Endothelial cell of umbilical vein (primary cell): ENCODE data around the gene PLA2G4F. TPM values are rescaled to one million over a fixed set of nuclear protein-coding genes. Genes with fewer than 3 reads are reported as not detected.

Source experiments
- BruUV-seq: library from RNA; stranded (reverse); fragments of 400-500 nt; replicated peaks from 2 replicates; lab custom pipeline; 2021; lab: Mats Ljungman, UMichigan
- CTCF ChIA-PET: fragments of 300-600, 350-600 bp; sonication (Branson Sonifier 250); formaldehyde crosslinking; loops from one replicate; lab custom pipeline; 2021; ENCODE audit warnings: antibody characterized with exemption, inconsistent platforms; lab: Charles Lee
- POLR2A ChIA-PET: fragments of 300-600, 350-600 bp; sonication (Branson Sonifier 250); formaldehyde crosslinking; loops from one replicate; lab custom pipeline; 2021; ENCODE audit warnings: antibody characterized with exemption, inconsistent platforms; lab: Charles Lee
- DNase-seq: peaks from one replicate; pipeline ENCODE4 v3.0.0-alpha.2; 2011; ENCODE audit warnings: low read depth, low spot score
- FAIRE-seq: peaks from 2 replicates; lab custom pipeline; 2011; peaks lifted over from hg19 to GRCh38; lab: Jason Lieb, UNC
- H2AFZ ChIP-seq: 2 replicates; pipeline ENCODE4 v1.6.0; 2012; ENCODE audit warnings: low read depth, low read length, control low read depth, inconsistent platforms
- H3K27ac ChIP-seq: 2 replicates; pipeline ENCODE4 v1.5.1; 2011; ENCODE audit warnings: low read depth, mild to moderate bottlenecking, control low read depth, low read length, moderate library complexity; ENCODE audit not compliant: insufficient read depth
- H3K27me3 ChIP-seq, 2 experiments: 2 replicates each; pipeline versions ENCODE4 v1.6.0 to v1.6.1; 2011; ENCODE audit warnings: low read length in 2 of 2, mixed read lengths in 1 of 2; ENCODE audit not compliant: control insufficient read depth in 2 of 2, insufficient read depth in 2 of 2
- H3K36me3 ChIP-seq, 2 experiments: 2 replicates in 1 of 2; 3 replicates in 1 of 2; pipeline ENCODE4 v1.5.1; 2011; ENCODE audit warnings: low read length in 2 of 2, mild to moderate bottlenecking in 1 of 2, moderate library complexity in 1 of 2; ENCODE audit not compliant: control insufficient read depth in 2 of 2, insufficient read depth in 2 of 2; ENCODE audit errors: extremely low read depth in 1 of 2
- H3K4me1 ChIP-seq: 3 replicates; pipeline ENCODE4 v1.5.1; 2011; ENCODE audit warnings: mild to moderate bottlenecking, low read length; ENCODE audit not compliant: control insufficient read depth, insufficient read depth; ENCODE audit errors: extremely low read depth
- H3K4me2 ChIP-seq: 2 replicates; pipeline ENCODE4 v1.6.1; 2011; ENCODE audit warnings: low read length, control low read depth, mixed read lengths; ENCODE audit not compliant: insufficient read depth
- H3K4me3 ChIP-seq, 3 experiments: fragments of 200-600 bp in 1 of 3; sonication (generic), shearing (Covaris generic) in 1 of 3; replicated peaks in 1 of 3; 2 replicates each; pipeline ENCODE4 v1.5.1; 2011 to 2016; ENCODE audit warnings: control low read depth in 3 of 3, low read length in 3 of 3, mild to moderate bottlenecking in 2 of 3, inconsistent platforms in 1 of 3, low read depth in 1 of 3, moderate library complexity in 1 of 3; ENCODE audit not compliant: insufficient read depth in 1 of 3
- H3K79me2 ChIP-seq: 2 replicates; pipeline ENCODE4 v1.6.0; 2012; ENCODE audit warnings: low read length, inconsistent platforms; ENCODE audit not compliant: control insufficient read depth, insufficient read depth
- H3K9ac ChIP-seq: replicated peaks from 2 replicates; pipeline ENCODE3; 2011; ENCODE audit warnings: low read length, control low read depth; ENCODE audit not compliant: insufficient read depth; ENCODE audit errors: extremely low read depth
- H3K9me1 ChIP-seq: replicated peaks from 3 replicates; pipeline ENCODE4 v1.6.0; 2011; ENCODE audit warnings: mild to moderate bottlenecking, low read length; ENCODE audit not compliant: control insufficient read depth, insufficient read depth; ENCODE audit errors: extremely low read depth
- H3K9me3 ChIP-seq: replicated peaks from 2 replicates; pipeline ENCODE4 v1.5.1; 2012; ENCODE audit warnings: low read length, inconsistent platforms; ENCODE audit not compliant: control insufficient read depth, insufficient read depth
- H4K20me1 ChIP-seq: replicated peaks from 2 replicates; pipeline ENCODE3; 2011; ENCODE audit warnings: mild to moderate bottlenecking, low read length; ENCODE audit not compliant: control insufficient read depth, insufficient read depth; ENCODE audit errors: extremely low read depth
- CTCF ChIP-seq, 2 donors: IDR thresholded peaks; 1 replicate in 1 of 2; 2 replicates in 1 of 2; pipeline ENCODE4 v1.5.1; 2011; ENCODE audit warnings: low read length in 2 of 2, mild to moderate bottlenecking in 2 of 2, moderate library complexity in 2 of 2, control low read depth in 1 of 2, inconsistent platforms in 1 of 2, low read depth in 1 of 2; ENCODE audit not compliant: insufficient read depth in 1 of 2; ENCODE audit errors: extremely low read depth in 1 of 2
- EZH2 ChIP-seq: IDR thresholded peaks from 2 replicates; pipeline ENCODE4 v1.6.1; 2012; ENCODE audit warnings: borderline replicate concordance, low read depth, mild to moderate bottlenecking, moderate library complexity, low read length, inconsistent platforms; ENCODE audit not compliant: severe bottlenecking
- FOS ChIP-seq: IDR thresholded peaks from 2 replicates; pipeline ENCODE4 v1.6.1; 2011; ENCODE audit warnings: mild to moderate bottlenecking, low read length, moderate library complexity, borderline replicate concordance; ENCODE audit not compliant: insufficient read depth
- GATA2 ChIP-seq: IDR thresholded peaks from 2 replicates; pipeline ENCODE4 v1.7.0; 2011; ENCODE audit warnings: low read depth, mild to moderate bottlenecking, moderate library complexity, mixed read lengths, low read length; ENCODE audit not compliant: insufficient read length, insufficient read depth
- JUN ChIP-seq: IDR thresholded peaks from 2 replicates; pipeline ENCODE4 v1.6.1; 2011; ENCODE audit warnings: borderline replicate concordance, low read depth; ENCODE audit not compliant: insufficient read length, insufficient read depth
- MAX ChIP-seq: IDR thresholded peaks from 2 replicates; pipeline ENCODE4 v1.6.1; 2011; ENCODE audit not compliant: insufficient read depth, insufficient read length
- MYC ChIP-seq: IDR thresholded peaks from one replicate; pipeline ENCODE4 v1.6.1; 2011; ENCODE audit warnings: mild to moderate bottlenecking, low read depth, low read length
- POLR2A ChIP-seq: IDR thresholded peaks from 2 replicates; pipeline ENCODE4 v1.6.1; 2012; ENCODE audit warnings: low read depth, mild to moderate bottlenecking, control low read depth, low read length
- POLR2AphosphoS5 ChIP-seq: IDR thresholded peaks from 2 replicates; pipeline ENCODE4 v1.6.1; 2012; ENCODE audit warnings: low read depth, mild to moderate bottlenecking, control low read depth, low read length, moderate library complexity; ENCODE audit not compliant: insufficient read depth
- dilution Hi-C: fragments of 300-500 bp; cut with MboI; formaldehyde crosslinking; loops from one replicate; pipeline ENCODE4 v1.15.0; 2019; ENCODE audit warnings: low sequenced_read_pairs; ENCODE audit not compliant: extremely low pct_ligation_motif_present
- intact Hi-C: fragments of 100-400 bp; cut with micrococcal nuclease; formaldehyde crosslinking; loops from one replicate; pipeline ENCODE4 v1.10.0; 2022
- polyA plus RNA-seq, 4 experiments: library from polyadenylated mRNA; depleted of rRNA in 3 of 4; stranded (reverse) in 3 of 4; unstranded in 1 of 4; fragments of >200 nt; gene quantifications; 2 replicates each; pipeline versions ENCODE4 v1.2.1 to v1.2.3, GENCODE V29; 2011 to 2012; ENCODE audit warnings: missing spikeins in 1 of 4
- total RNA-seq: library from RNA; stranded (reverse); gene quantifications from 2 replicates; pipeline ENCODE4 v1.2.3, GENCODE V29; 2021

PLA2G4F gene
- total and polyA plus RNA-seq, 2 donors (not counting 3 experiments of a cell fraction or from before 2014, with no cell fraction given): not detected

DNA sequence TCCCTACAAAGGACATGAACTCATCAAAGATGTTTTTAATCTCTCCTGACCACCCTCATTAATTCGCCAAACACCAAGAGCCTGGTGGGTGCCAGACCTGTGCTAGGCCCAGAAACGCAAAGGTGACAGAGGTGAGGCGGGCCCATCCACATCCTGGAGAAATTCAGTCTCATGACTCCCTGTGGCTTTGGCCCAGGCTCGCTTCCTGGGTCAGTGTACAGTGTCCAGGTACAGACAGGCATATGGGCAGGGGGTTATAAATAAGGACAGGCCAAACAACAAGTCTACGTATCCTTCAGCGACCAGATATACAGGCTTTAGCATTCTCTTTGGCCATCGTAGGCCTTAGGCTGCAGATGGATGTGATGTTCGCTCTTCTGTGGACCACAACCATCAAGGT lies 945 bp upstream of the PLA2G4F start:
- FAIRE-seq (no peak), DNase-seq (no peak)
- no peak overlapping the region for H2AFZ ChIP-seq
- CTCF ChIA-PET: interaction anchor here (0.9 to 1.3 kb wide), 2 partner anchors 19 to 228 kb away, joined by 3 to 5 read pairs; no protein-coding TSS in a partner anchor
- H3K4me1 ChIP-seq: no peaks in the 10 kb centered on the region
- no peak for TF ChIP-seq CTCF (IDR thresholded peaks at IDR 0.05; ENCODE audit: extremely low read depth in 1 of 2, insufficient read depth in 1 of 2, low read depth in 1 of 2, low read length in 2 of 2)
- no peak for TF ChIP-seq POLR2A
- no peak for TF ChIP-seq MYC
- TF ChIP-seq EZH2: no peak
- no peak for TF ChIP-seq JUN
- no peak for TF ChIP-seq MAX
- TF ChIP-seq FOS: no peak
- TF ChIP-seq POLR2AphosphoS5: no peak
- no peak for TF ChIP-seq GATA2
- H3K9ac ChIP-seq: no peak overlapping the region
- H3K27ac ChIP-seq: no peak overlapping the region
- H3K79me2 ChIP-seq: no peaks in the 10 kb centered on the region
- BruUV-seq: no TSS peak
- peaks cover 14 to 33% of the 10 kb centered on the region in 2 experiments for H3K36me3 ChIP-seq
- intact Hi-C loops: no loop called here
- no peaks in the 10 kb centered on the region for H3K27me3 ChIP-seq
- no peak overlapping the region for H3K4me3 ChIP-seq
- H3K9me1 ChIP-seq: no peaks in the 10 kb centered on the region
- H3K9me3 ChIP-seq: no peaks in the 10 kb centered on the region
- POLR2A ChIA-PET: no interaction called here
- no peak overlapping the region for H3K4me2 ChIP-seq
- dilution Hi-C loops: no loop called here
- no peaks in the 10 kb centered on the region for H4K20me1 ChIP-seq
